Colonic mucosa (tissue), 4 donors: ENCODE measurements around the gene ZNF385B. TPM values are rescaled to one million over a fixed set of nuclear protein-coding genes. Genes with fewer than 3 reads are reported as not detected.

Experiments
- DNase-seq: peaks from one replicate; pipeline ENCODE4 v3.0.0-alpha.2; 2020
- H3K27ac ChIP-seq: fragments of 200-600 bp; one replicate; pipeline ENCODE4 v1.8.0; 2021
- H3K27me3 ChIP-seq: fragments of 200-600 bp; one replicate; pipeline ENCODE4 v1.8.0; 2021
- H3K36me3 ChIP-seq: fragments of 200-600 bp; one replicate; pipeline ENCODE4 v1.8.0; 2021
- H3K4me1 ChIP-seq: fragments of 200-600 bp; one replicate; pipeline ENCODE4 v1.8.0; 2021; ENCODE audit warnings: mild to moderate bottlenecking
- H3K4me3 ChIP-seq: fragments of 200-600 bp; one replicate; pipeline ENCODE4 v1.8.0; 2021
- H3K9ac ChIP-seq, 2 donors: one replicate each; pipeline ENCODE4 v1.7.0; 2013; ENCODE audit warnings: control low read depth in 2 of 2, low read depth in 2 of 2, low read length in 2 of 2
- H3K9me3 ChIP-seq: fragments of 200-600 bp; one replicate; pipeline ENCODE4 v1.8.0; 2021
- intact Hi-C: fragments of 100-400 bp; cut with DNase I; formaldehyde crosslinking; loops from one replicate; pipeline ENCODE4 v1.14.1; 2022
- total RNA-seq, 2 donors: library from RNA; stranded (reverse); fragmentation: NEBNext Ultra II Directional in 1 of 2; extraction: Animal tissue kit (Norgen Biotek cat#: 25700) in 1 of 2; gene quantifications; one replicate each; pipeline ENCODE4 v1.2.1, GENCODE V29; 2021
- TF ChIP-seq, protein P1 (sequence below): fragments of 200-600 bp; IDR thresholded peaks from one replicate; pipeline ENCODE4 v1.8.0; 2022; ENCODE audit warnings: antibody characterized with exemption, mild to moderate bottlenecking
- donor health status: healthy.
- donor health status: DM: no; HTN: no; CAD: no.
- donor health status: DM: no; HTN: no; CAD: no.

ZNF385B gene
- total RNA-seq, 2 donors from 2014 or later, result 0.10 to 0.69 TPM

- H3K4me3 ChIP-seq, result no peak overlapping the region
- H3K9ac ChIP-seq, result no peak overlapping the region
- intact Hi-C loops, result no loop called here
- H3K9me3 ChIP-seq, result no peaks in the 10 kb centered on the region
- H3K36me3 ChIP-seq, result no peaks in the 10 kb centered on the region
- H3K27me3 ChIP-seq, result no peaks in the 10 kb centered on the region
- TF ChIP-seq, protein P1, sequence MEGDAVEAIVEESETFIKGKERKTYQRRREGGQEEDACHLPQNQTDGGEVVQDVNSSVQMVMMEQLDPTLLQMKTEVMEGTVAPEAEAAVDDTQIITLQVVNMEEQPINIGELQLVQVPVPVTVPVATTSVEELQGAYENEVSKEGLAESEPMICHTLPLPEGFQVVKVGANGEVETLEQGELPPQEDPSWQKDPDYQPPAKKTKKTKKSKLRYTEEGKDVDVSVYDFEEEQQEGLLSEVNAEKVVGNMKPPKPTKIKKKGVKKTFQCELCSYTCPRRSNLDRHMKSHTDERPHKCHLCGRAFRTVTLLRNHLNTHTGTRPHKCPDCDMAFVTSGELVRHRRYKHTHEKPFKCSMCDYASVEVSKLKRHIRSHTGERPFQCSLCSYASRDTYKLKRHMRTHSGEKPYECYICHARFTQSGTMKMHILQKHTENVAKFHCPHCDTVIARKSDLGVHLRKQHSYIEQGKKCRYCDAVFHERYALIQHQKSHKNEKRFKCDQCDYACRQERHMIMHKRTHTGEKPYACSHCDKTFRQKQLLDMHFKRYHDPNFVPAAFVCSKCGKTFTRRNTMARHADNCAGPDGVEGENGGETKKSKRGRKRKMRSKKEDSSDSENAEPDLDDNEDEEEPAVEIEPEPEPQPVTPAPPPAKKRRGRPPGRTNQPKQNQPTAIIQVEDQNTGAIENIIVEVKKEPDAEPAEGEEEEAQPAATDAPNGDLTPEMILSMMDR, result no peak
- H3K4me1 ChIP-seq, result no peaks in the 10 kb centered on the region
- no peak overlapping the region for H3K27ac ChIP-seq
- no peak for DNase-seq
Observed at GRCh38 chr2:179882851-179883806, 21.7 kb upstream of the ZNF385B start.

DNA sequence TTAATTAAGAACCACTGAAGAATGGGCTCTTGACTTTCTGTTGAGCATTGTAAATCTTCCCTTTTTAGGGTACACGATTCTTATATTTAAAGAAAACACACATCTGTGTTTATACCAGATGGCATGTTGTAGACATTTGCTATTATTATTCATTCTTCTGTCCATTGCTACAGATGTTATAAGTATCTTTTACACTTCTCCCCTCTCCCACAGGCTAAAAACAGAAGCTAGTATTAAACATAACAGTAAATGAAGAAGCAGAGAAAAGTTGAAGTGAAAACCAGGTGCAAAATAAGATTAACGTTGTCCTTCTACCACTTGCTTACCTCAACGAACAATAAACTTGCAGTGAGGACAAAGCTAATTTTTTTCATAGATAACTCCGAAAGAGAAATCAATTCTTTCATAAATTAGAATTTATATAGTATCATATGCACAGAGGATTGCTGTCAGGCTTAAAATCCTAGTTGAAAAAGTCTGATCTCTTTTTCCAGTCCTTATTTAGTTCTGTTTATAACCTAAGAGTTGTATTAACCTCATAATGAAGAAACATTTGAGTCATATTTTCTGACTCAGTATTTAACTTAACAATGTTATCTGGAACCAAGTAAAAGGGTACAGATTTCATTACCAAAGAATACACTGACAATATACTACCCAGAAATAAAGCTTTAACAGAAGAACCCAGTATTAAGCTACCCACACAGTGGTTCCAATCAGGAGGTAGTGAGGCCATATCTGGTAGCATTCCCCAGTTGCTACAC, 16.4 kb upstream of the ZNF385B start:
- Histone ChIP-seq H3K27me3 (no peaks in the 10 kb centered on the region), H3K36me3 (no peaks in the 10 kb centered on the region), H3K4me1 (no peaks in the 10 kb centered on the region), H3K9ac (no peak overlapping the region), H3K9me3 (no peaks in the 10 kb centered on the region), H3K27ac (no peak overlapping the region), H3K4me3 (no peak overlapping the region)
- DNase-seq, result no peak
- TF ChIP-seq, protein P1, result no peak
- intact Hi-C loops, result no loop called here

- TF ChIP-seq, protein P1, result no peak
- Histone ChIP-seq H3K36me3 (no peaks in the 10 kb centered on the region), H3K27me3 (no peaks in the 10 kb centered on the region), H3K9me3 (no peaks in the 10 kb centered on the region), H3K27ac (no peak overlapping the region), H3K4me3 (no peak overlapping the region), H3K4me1 (no peaks in the 10 kb centered on the region), H3K9ac (no peak overlapping the region)
- intact Hi-C loops, result no loop called here
- no peak for DNase-seq
Observed at GRCh38 chr2:179876266-179876665, 14.9 kb upstream of the ZNF385B start.

- H3K27ac ChIP-seq, result no peak overlapping the region
- no peaks in the 10 kb centered on the region for H3K4me1 ChIP-seq
- DNase-seq, result no peak
- no peak overlapping the region for H3K4me3 ChIP-seq
- intact Hi-C loops, result no loop called here
- no peaks in the 10 kb centered on the region for H3K9me3 ChIP-seq
- TF ChIP-seq, protein P1, result no peak
- no peaks in the 10 kb centered on the region for H3K27me3 ChIP-seq
- H3K9ac ChIP-seq, result no peak overlapping the region
- no peaks in the 10 kb centered on the region for H3K36me3 ChIP-seq
Observed at GRCh38 chr2:179875864-179876263, 14.5 kb upstream of the ZNF385B start.

DNA sequence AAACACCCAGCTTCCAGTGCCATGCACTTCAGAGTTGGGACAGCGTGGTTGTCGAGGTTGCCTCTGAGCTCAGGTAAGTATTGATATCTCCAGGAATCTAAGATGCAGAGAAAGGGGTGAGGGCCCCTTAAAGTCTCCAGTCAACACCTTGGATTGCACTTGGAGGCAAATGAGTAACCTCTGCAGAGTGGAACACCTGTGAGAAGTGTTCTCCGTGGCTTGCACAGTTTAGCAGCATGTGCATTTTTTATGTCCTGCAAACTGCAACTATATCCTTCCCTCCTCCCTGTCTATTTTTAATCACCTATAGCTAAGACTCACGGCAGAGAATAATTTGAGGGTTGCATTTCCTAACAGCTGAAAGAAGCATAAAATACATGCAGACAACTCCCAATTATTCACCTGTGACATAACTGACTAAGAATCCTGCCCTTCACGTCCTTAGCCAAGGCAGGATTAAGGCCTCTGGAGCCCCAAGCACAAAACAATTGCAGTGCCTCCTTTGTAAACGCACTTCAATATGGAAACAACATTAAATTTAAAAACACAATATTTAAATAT, 1.6 kb upstream of the ZNF385B start:
- no peaks in the 10 kb centered on the region for H3K36me3 ChIP-seq
- intact Hi-C loops, result no loop called here
- peaks cover 23% of the 10 kb centered on the region for H3K27me3 ChIP-seq
- no peak overlapping the region for H3K9ac ChIP-seq
- no peaks in the 10 kb centered on the region for H3K9me3 ChIP-seq
- no peak overlapping the region for H3K27ac ChIP-seq
- TF ChIP-seq, protein P1, result no peak
- H3K4me1 ChIP-seq, result no peaks in the 10 kb centered on the region
- H3K4me3 ChIP-seq, result no peak overlapping the region
- no peak for DNase-seq
